Lower lobe of right lung (tissue), 1 donor: ENCODE results near the gene ELSPBP1. TPM values are rescaled to one million over a fixed set of nuclear protein-coding genes. Genes with fewer than 3 reads are reported as not detected.

Experiments used
- total RNA-seq: library from RNA; stranded (reverse); fragmentation: NEBNext Ultra II Directional; extraction: Animal tissue kit (Norgen Biotek cat#: 25700); gene quantifications from one replicate; pipeline ENCODE4 v1.2.1, GENCODE V29; 2021
- donor health status: DM: no; HTN: yes; CAD: no; lungs with severe emphysema.

The ELSPBP1 gene
- total RNA-seq, 1 donor from 2014 or later, result not detected

Other genes with a start within 250 kb of the ELSPBP1 start
- 282 TPM for gene NOP53, start 249.1 kb upstream of the ELSPBP1 start, total RNA-seq
- 247 TPM for gene SELENOW, start 215.9 kb upstream of the ELSPBP1 start, total RNA-seq
- not detected for gene TPRX1, start 190.1 kb upstream of the ELSPBP1 start, total RNA-seq
- gene CRX, start 172.7 kb upstream of the ELSPBP1 start, total RNA-seq, result not detected
- gene TPRX2, start 135.4 kb upstream of the ELSPBP1 start, total RNA-seq, result not detected
- not detected for gene SULT2A1, start 108.3 kb upstream of the ELSPBP1 start, total RNA-seq
- not detected for gene BSPH1, start 2.5 kb upstream of the ELSPBP1 start, total RNA-seq
- gene CABP5, start 49.4 kb downstream of the ELSPBP1 start, total RNA-seq, result not detected
- gene PLA2G4C, start 116.2 kb downstream of the ELSPBP1 start, total RNA-seq, result 11.2 TPM
- 18.4 TPM for gene LIG1, start 175.7 kb downstream of the ELSPBP1 start, total RNA-seq
- 7.7 TPM for gene ZSWIM9, start 176.0 kb downstream of the ELSPBP1 start, total RNA-seq